GM12878 (cell line): ENCODE results near the gene ATG101. TPM values are rescaled to one million over a fixed set of nuclear protein-coding genes. Genes with fewer than 3 reads are reported as not detected.

Experiments
- ATAC-seq: fragments of 200-7000 bp; cut with Tn5 transposase; 3 replicates; pipeline ENCODE4 v1.9.1; 2020; ENCODE audit warnings: mild to moderate bottlenecking, moderate library complexity
- BruUV-seq: library from RNA; stranded (reverse); fragments of 400-500 nt; replicated peaks from 2 replicates; lab custom pipeline; 2021; lab: Mats Ljungman, UMichigan
- CTCF ChIA-PET: fragments of 300-600 bp; sonication (Branson Sonifier 250); formaldehyde crosslinking; extraction: SDS; loops from one replicate; lab custom pipeline; 2021; ENCODE audit warnings: inconsistent platforms; lab: Yijun Ruan, JAX
- POLR2A ChIA-PET: fragments of 350-600 bp; formaldehyde crosslinking; extraction: SDS; loops from one replicate; lab custom pipeline; 2021; ENCODE audit warnings: inconsistent platforms; lab: Charles Lee
- RAD21 ChIA-PET: fragments of 300-600 bp; sonication (Branson Sonifier 250); formaldehyde crosslinking; loops from one replicate; lab custom pipeline; 2023; ENCODE audit warnings: antibody characterized with exemption; ENCODE audit not compliant: unreplicated experiment; lab: Charles Lee
- SMC1A ChIA-PET: fragments of 300-600 bp; sonication (Branson Sonifier 250); formaldehyde crosslinking; loops from one replicate; lab custom pipeline; 2023; ENCODE audit not compliant: unreplicated experiment, uncharacterized antibody; lab: Charles Lee
- DNase-seq: peaks from one replicate; pipeline ENCODE4 v3.0.0-alpha.2; 2011; ENCODE audit warnings: low read depth, low spot score
- FAIRE-seq: peaks from 3 replicates; lab custom pipeline; 2011; peaks lifted over from hg19 to GRCh38; lab: Jason Lieb, UNC
- H2AFZ ChIP-seq: 2 replicates; pipeline ENCODE4 v1.6.0; 2011; ENCODE audit warnings: low read depth, low read length, control low read depth; ENCODE audit not compliant: control insufficient read depth
- H3K27ac ChIP-seq: 2 replicates; pipeline ENCODE4 v1.5.1; 2011; ENCODE audit warnings: control low read depth; ENCODE audit not compliant: control insufficient read depth, insufficient read depth
- H3K27me3 ChIP-seq, 2 experiments: replicated peaks in 1 of 2; 2 replicates each; pipeline versions ENCODE4 v1.6.0 to v1.6.1; 2011; ENCODE audit warnings: low read length in 1 of 2; ENCODE audit not compliant: control insufficient read depth in 2 of 2, insufficient read depth in 2 of 2
- H3K36me3 ChIP-seq, 2 experiments: 2 replicates each; pipeline ENCODE4 v1.5.1; 2011; ENCODE audit warnings: low read length in 1 of 2; ENCODE audit not compliant: control insufficient read depth in 2 of 2, insufficient read depth in 2 of 2
- H3K4me1 ChIP-seq: 2 replicates; pipeline ENCODE4 v1.6.1; 2011; ENCODE audit warnings: mild to moderate bottlenecking, low read length, moderate library complexity, mixed read lengths; ENCODE audit not compliant: control insufficient read depth, insufficient read depth
- H3K4me2 ChIP-seq: 2 replicates; pipeline ENCODE4 v1.6.0; 2011; ENCODE audit warnings: control low read depth; ENCODE audit not compliant: control insufficient read depth, insufficient read depth
- H3K4me3 ChIP-seq: fragments of 200-600 bp; sonication (generic); 2 replicates; pipeline ENCODE4 v1.5.1; 2016
- H3K79me2 ChIP-seq: 2 replicates; pipeline ENCODE4 v1.6.0; 2011; ENCODE audit warnings: low read length; ENCODE audit not compliant: control insufficient read depth, insufficient read depth
- H3K9ac ChIP-seq: 2 replicates; pipeline ENCODE4 v1.8.0; 2011; ENCODE audit warnings: low read length, control low read depth, mixed read lengths; ENCODE audit not compliant: control insufficient read depth, insufficient read depth
- H3K9me3 ChIP-seq: replicated peaks from 3 replicates; pipeline ENCODE4 v1.5.1; 2011; ENCODE audit warnings: mild to moderate bottlenecking, low read length; ENCODE audit not compliant: control insufficient read depth, insufficient read depth
- H4K20me1 ChIP-seq: 2 replicates; pipeline ENCODE4 v1.6.0; 2011; ENCODE audit not compliant: control insufficient read depth, insufficient read depth
- BACH1 ChIP-seq: fragments of 450-650 bp; IDR thresholded peaks from 2 replicates; pipeline ENCODE4 v1.6.1; 2017; ENCODE audit warnings: mild to moderate bottlenecking, borderline replicate concordance
- POLR2AphosphoS5 ChIP-seq: IDR thresholded peaks from 2 replicates; pipeline ENCODE4 v1.6.1; 2011; ENCODE audit warnings: mild to moderate bottlenecking, low read length, inconsistent platforms
- POU2F2 ChIP-seq: IDR thresholded peaks from 3 replicates; pipeline ENCODE4 v1.6.1; 2011; ENCODE audit warnings: low read depth, mild to moderate bottlenecking, low read length, borderline replicate concordance
- WGBS: methylation state at CpG from one replicate; pipeline ENCODE4 v1.1.6; 2016; ENCODE audit warnings: low lambda C conversion rate; ENCODE audit not compliant: insufficient replicate concordance, insufficient coverage; ENCODE audit errors: missing lambda C conversion rate; 5-methylcytosine and 5-hydroxymethylcytosine counted together
- in situ Hi-C: fragments of 300-500 bp; cut with MboI; formaldehyde crosslinking; loops from 9 replicates; pipeline ENCODE4 v1.14.3; 2018; ENCODE audit warnings: mixed read lengths
- intact Hi-C: fragments of 100-400 bp; cut with micrococcal nuclease; formaldehyde crosslinking; loops from one replicate; pipeline ENCODE4 v1.14.2; 2022; ENCODE audit not compliant: unreplicated experiment
- polyA plus RNA-seq, 11 experiments: library from polyadenylated mRNA; depleted of rRNA in 4 of 11; unstranded in 6 of 11; stranded (reverse) in 5 of 11; fragments of >200 nt; fragmentation: Nextera tagmentation in 4 of 11; fragmentation: Illumina TruSeq in 1 of 11; extraction: Ambion mirVana in 4 of 11; extraction: Trizol in 1 of 11; gene quantifications; 1 replicate in 1 of 11; 2 replicates in 10 of 11; pipeline versions ENCODE4 v1.2.1 to v1.2.3, GENCODE V29; 2011 to 2016; ENCODE audit warnings: inconsistent platforms in 2 of 11, missing spikeins in 2 of 11, low read depth in 1 of 11
- total RNA-seq, 4 experiments: library from RNA; depleted of rRNA in 3 of 4; stranded (reverse); fragments of >200 nt in 3 of 4; fragmentation: Illumina TruSeq in 1 of 4; extraction: Trizol in 1 of 4; gene quantifications; 2 replicates each; pipeline versions ENCODE4 v1.2.1 to v1.2.3, GENCODE V29; 2013 to 2021

Gene ATG101
- total and polyA plus RNA-seq, 10 of the 15 experiments (the other 5 are each of a cell fraction or from before 2014, with no cell fraction given), result 2.7 to 49.8 (median 35.3) TPM

DNA sequence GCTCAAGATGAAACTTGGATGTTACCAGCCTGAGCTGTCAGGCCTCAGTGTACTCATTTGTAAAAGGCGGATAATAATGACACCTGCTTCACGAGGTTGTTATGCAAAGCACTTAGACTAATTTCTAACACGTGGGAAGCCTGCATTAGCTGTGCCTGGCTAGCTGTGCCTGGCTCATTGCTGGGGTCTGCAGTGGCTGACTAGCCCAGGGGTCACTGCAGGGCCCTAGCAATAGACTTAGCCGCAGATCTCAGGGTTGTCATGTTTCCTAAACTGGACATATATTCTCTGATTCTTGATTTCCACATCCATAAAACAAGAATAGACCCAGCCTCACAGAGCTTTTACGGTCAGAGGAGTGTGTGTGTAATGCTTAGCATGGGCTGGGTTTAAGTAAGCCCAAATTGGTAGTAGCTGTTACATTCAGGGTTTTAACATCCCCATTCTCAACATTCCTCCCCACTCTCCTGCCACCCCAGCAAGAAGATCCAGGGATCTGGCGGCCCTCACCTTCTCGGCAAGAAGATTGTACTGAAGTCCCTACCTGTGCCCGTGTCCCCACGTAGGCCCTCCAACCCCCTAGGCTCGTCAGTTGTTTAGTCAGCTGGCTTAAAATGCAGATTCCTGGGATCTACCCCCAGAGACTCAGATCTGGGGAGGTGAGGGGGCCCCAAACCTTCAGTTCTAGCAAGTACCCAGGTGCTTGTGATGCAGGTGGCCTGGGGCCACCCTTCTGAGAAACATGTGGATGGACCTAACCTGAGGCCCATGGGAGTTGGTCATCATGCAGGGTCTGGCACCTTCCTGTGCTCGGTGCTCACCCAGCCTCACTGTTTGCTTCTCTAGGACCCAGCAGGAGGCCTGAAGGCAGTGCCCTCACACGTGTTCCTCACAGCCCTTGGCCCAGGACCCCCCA, 9.9 kb upstream of the ATG101 start:
- ChIA-PET RAD21 (no interaction called here), CTCF (interaction anchor here (0.9 to 2.0 kb wide), 4 partner anchors 12 to 60 kb away, joined by 3 to 7 read pairs (median 7); no protein-coding TSS in a partner anchor), POLR2A (interaction anchor here (0.9 to 1.1 kb wide), 2 partner anchors 9 to 10 kb away, joined by 3 to 6 read pairs; partner anchors contain the start of gene ATG101), SMC1A (interaction anchor here (1.3 kb wide), 2 partner anchors 11 to 23 kb away, joined by 3 to 6 read pairs; no protein-coding TSS in a partner anchor)
- Histone ChIP-seq H3K4me2 (no peak overlapping the region), H3K27me3 (no peaks in the 10 kb centered on the region; a peak in 1 of 4 replicates), H3K36me3 (no peaks in the 10 kb centered on the region; a peak in 1 of 4 replicates), H3K27ac (no peak overlapping the region), H3K9me3 (no peaks in the 10 kb centered on the region), H2AFZ (no peak overlapping the region), H3K79me2 (no peaks in the 10 kb centered on the region), H3K4me1 (no peaks in the 10 kb centered on the region), H3K4me3 (no peak overlapping the region), H3K9ac (no peak overlapping the region), H4K20me1 (no peaks in the 10 kb centered on the region)
- in situ Hi-C loops (no loop called here), intact Hi-C loops (no loop called here)
- no peak for DNase-seq
- no TSS peak for BruUV-seq
- no peak for TF ChIP-seq BACH1
- peak; percentile 66; the same call in 1 of the 2 replicates for TF ChIP-seq POLR2AphosphoS5
- peak; percentile 8; the same call in 1 of the 3 replicates for TF ChIP-seq POU2F2
- FAIRE-seq, result no peak
- ATAC-seq, result peak; percentile 31
- 45% methylated on average over 12 of the region's 12 CpGs for WGBS
